NK-92 (cell line): ENCODE data around the gene GPX6.
"Not testable (repeated sequence)": the region's sequence is repeated elsewhere in the genome, so short reads cannot be mapped to it uniquely, and the experiment has no call there.

ENCODE experiments used
- DNase-seq: peaks from one replicate; lab custom pipeline; 2025; ENCODE audit not compliant: unreplicated experiment; lab: John Stamatoyannopoulos, UW

GPX6 gene

GRCh38 chr6:28515676-28516075 lies at the start of gene GPX6:
Gene GPX6 (minus strand): TSS chr6:28515793. CDS start chr6:28515743, 50 bp downstream.
- no peak for DNase-seq

GRCh38 chr6:28563430-28564095 lies 48.0 kb upstream of the GPX6 start:
- no peak for DNase-seq

DNA sequence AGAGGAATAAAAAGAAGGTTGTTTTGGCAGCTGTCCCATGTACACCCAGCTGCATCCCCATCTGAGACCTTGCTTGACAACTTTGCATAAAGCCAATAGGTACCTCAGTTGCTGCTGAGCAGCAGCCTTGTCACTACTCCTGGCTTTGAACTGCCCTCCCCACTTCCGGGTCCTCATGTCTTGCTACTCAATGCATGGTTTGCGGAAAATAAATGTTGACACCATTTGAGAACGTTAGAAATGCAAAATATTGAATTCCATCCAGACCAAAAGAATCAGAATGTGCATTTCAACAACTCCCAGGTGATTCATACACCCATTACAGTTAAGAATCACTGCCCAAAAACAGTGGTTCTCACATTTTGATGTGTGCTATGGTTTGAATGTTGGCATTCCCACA lies 43.0 kb upstream of the GPX6 start:
- no peak for DNase-seq

DNA sequence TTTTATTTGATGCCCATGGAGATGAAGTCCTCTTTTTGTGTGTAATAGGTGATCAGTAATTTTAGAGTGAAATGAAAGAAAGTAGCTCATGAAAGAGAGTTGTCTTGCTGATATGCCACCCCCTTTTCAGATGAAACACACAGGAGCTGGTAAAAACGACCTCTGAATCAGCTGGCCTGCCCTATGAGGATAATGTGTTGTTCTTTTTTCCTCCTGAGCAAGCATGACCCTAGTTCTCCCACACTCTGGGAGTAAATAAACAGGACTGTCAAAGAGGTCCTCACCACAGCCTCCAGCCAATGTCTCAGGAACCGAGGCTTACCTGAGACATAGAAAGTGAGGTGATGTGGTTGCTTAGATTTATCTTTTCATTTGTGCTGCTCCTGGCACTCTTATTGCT lies 39.5 kb upstream of the GPX6 start:
- no peak for DNase-seq

- no peak for DNase-seq
These were observed 38.6 kb upstream of the GPX6 start for GRCh38 chr6:28553986-28554881.

GRCh38 chr6:28553384-28553985 lies 37.9 kb upstream of the GPX6 start:
- no peak for DNase-seq

DNA sequence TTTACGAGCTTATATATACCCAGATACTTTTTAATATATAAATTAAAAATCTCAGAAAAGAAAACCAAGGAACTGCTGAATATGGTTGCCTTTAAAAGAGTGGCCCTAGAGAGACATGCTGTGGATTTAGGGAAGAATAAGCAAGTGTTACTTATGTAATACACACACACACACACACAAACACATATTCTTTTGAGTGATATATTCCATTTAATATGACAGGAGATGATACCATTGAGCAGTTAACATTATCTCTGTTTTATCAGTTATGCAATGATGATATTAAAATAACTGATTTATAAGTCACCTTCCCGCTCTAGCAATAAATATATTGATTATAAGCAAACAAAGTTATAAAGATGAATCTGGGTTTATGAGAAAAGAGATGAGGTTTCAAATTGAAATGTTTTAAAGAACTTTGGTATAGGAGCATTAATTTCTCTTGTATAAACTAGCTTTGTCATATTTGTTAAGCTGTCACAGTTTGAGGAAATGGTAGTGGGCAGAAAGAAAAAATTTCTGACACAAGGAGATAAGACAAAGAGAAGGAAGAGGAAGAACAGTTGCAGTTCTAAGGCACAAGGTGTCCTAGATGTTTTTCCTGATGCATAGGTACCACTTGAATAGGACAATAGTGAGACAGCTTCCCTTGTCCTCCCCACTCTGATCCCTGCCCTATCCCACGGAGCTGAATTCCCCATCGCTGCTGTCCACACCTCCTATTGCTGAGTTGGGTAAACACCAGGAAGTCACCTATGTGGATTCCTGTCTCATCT lies 36.5 kb upstream of the GPX6 start:
- DNase-seq = no peak

DNA sequence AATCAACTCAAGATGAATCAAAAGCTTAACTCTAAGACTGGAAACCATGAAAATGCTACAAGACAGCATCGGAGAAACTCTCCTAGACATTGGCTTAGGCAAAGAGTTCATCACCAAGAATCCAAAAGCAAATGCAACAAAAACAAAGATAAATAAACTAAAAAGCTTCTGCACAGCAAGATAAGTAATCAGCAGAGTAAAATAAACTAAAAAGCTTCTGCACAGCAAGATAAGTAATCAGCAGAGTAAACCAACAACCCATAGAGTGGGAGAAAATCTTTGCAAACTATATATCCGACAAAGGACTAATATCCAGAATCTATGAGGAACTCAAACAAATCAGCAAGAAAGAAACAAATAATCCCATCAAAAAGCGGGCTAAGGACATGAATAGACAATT lies 31.4 kb upstream of the GPX6 start:
- not testable (repeated sequence) for DNase-seq

GRCh38 chr6:28545955-28546354 lies 30.4 kb upstream of the GPX6 start:
- no peak for DNase-seq

- DNase-seq = no peak
These were observed 28.3 kb upstream of the GPX6 start for GRCh38 chr6:28543651-28544610.

DNA sequence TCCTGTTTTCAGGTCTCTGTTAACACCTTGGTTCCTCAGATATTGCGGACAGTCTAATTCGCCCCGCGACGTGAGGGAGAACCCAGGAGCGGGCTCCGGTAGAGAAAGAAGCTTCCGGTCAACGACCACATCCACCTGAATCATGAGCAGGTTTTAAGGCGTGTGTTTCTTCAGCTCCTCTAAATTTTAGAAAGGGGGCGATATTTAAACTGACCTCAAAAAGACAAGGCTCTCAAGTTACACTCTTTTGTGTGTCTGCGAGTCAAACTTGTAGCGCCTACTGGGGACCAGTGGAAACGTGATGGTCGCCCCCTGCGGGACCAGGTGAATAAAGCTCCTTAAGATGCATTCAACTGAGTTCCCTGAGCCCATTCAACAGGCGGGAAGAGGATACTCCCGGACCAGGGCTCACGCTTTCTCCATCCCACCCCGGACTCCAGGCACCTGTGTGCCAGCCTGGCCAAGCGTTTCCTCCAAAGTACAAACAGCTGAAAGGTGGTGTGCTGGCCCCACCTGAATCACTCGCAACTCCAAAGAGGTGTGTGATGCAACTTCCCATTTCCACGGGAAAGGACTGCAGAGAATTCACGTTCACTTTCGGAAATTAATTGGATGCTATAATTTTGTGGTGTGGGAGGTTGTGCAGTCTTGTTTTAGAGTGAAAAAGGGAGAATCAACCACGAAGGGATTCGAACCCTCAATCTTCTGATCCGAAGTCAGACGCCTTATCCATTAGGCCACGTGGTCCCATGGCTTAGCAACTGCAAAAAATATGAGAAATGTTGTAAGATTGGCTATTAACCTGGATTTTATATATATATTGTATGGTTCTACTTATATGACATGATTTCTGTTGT lies 27.1 kb upstream of the GPX6 start:
- DNase-seq = no peak

DNA sequence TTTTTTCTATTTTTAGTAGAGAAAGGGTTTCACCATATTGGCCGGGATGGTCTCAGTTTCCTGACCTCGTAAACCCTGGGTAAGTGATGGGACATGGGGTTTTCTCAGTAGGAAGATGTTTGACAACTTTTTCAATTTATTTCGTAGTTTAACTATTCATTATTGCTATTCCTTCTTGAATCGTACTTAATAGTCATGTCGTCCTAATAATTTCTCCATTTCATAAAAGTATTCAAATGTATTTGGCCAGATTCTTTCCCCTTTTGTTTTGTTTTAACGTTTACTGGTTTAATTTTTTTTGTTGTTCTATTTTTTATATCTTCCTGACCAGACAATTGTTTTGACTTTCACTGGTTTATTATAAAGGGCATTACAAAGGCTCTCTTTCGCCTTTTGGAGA lies 26.4 kb upstream of the GPX6 start:
- DNase-seq = no peak

- no peak for DNase-seq
These were observed 22.0 kb upstream of the GPX6 start for GRCh38 chr6:28537509-28538140.

DNA sequence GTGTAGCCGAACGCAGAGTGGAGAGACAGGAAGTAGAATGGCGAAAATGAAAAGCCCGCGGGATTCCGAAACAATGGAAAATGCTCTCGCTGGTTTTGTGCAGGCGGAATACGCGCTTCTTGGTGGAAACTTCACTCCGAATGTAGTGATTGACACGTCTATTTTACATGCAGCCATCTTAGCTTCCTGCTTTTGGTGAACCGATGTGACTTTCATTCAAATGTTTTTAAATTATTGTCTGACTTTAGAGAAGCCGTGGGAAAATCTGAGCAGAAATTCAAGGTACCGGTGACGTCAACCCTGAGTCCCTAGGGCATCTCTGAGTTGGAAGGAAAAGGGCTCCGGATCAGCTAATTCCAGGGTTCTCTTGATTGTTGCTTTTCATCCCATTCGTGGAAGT lies 21.5 kb upstream of the GPX6 start:
- no peak for DNase-seq

- no peak for DNase-seq
These were observed 19.3 kb upstream of the GPX6 start for GRCh38 chr6:28534875-28535274.

DNA sequence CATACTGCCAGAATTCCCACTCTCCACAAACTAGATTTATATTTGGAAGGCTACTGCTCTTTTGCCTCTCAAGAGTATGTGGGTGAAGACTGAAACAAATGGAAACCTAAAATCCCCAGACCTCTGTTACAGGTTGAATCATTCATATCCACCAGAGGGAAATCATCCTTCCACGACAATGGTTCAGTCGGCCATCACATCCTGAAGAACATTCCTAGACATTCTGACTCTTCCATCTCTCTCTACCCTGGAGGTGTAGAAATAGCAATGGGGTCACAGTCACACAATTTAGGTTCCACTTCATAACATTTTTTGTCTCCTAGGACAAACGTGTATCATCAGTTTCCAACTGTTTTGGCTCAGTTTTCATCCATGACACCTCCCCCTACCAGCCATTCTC lies 18.7 kb upstream of the GPX6 start:
- no peak for DNase-seq

DNA sequence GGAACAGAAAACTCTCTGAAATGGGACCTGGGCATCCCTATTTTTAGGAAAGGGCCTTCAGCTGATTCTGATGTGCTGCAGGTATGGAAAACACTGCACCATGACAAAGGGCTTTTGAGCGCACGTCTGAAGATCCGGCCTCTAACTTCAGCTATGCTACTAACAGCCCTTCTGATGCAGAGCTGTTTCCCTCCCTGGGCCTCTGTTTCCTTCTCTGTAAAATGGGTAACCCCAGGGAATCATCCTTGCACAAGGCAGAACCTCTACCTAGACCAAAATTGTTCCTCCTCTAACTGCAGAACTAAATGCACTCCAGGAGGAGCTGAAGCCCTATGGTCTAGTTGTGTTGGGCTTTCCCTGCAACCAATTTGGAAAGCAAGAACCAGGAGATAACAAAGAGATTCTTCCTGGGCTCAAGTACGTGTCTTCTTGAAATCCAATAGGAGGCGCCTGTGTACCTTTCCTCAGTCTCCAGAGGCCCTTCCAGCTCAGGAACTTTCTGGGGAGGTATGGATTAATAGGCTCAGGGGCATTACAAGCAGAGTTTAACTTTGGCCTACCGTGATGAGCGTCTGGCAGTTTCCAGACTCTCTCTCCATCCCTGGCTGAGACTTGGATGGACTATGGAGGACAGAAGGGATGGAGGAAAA lies 16.0 kb upstream of the GPX6 start:
- DNase-seq = no peak

- DNase-seq = no peak
These were observed 15.2 kb upstream of the GPX6 start for GRCh38 chr6:28530777-28531176.
